Inferior parietal cortex (tissue), 1 donor: ENCODE measurements around the gene DGCR6.
"Not testable (repeated sequence)": the region's sequence is repeated elsewhere in the genome, so short reads cannot be mapped to it uniquely, and the experiment has no call there.

Experiments
- DNase-seq: peaks from one replicate; pipeline ENCODE4 v3.0.0-alpha.2; 2016; ENCODE audit errors: extremely low spot score

The DGCR6 gene

DNA sequence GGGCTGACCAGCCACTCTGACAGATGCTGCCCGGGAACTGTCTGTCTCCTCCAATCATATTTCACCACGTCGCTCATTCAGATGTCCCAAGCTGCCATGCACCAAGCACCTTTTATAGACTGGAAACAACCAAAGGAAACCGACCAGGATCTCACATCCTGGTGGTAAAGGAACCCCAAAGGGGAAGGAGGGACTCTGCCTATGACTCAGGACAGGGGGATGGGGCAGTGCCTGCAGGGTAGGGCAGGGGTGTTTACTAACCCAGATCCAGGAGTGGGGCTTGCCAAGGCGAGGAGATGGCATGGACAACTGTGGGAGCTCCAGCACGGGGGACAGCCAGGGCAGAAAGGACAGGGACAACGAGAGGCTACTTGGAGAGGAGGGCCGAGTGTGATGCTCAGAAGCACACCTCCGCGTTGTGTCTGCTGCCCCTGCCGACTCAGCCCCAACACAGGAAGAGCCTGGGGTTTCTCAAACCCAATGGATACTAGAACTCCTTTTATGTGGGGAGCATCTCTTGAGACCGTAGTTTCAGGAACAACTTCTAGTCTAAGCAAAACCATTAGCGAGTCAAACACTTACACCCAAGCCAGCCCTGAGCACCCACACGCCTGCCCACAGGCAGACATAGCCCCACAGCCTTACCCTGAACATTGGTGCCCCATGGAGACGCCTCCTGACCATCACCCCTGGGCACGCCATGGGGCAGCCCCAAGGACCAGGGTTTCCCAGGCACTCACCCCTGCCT is 26.0 kb downstream of the DGCR6 start:
- no peak for DNase-seq

- no peak for DNase-seq
Measured at GRCh38 chr22:18933914-18934313, 27.8 kb downstream of the DGCR6 start.

- not testable (repeated sequence) for DNase-seq
Measured at GRCh38 chr22:18934688-18935087, 28.6 kb downstream of the DGCR6 start.

- no peak for DNase-seq
Measured at GRCh38 chr22:18935889-18936529, 29.9 kb downstream of the DGCR6 start, which contains the start of gene PRODH. TSS of gene PRODH (minus strand) at chr22:18936293. CDS start at chr22:18936287, 6 bp downstream.

- not testable (repeated sequence) for DNase-seq
Measured at GRCh38 chr22:18938691-18939090, 32.6 kb downstream of the DGCR6 start.

DNA sequence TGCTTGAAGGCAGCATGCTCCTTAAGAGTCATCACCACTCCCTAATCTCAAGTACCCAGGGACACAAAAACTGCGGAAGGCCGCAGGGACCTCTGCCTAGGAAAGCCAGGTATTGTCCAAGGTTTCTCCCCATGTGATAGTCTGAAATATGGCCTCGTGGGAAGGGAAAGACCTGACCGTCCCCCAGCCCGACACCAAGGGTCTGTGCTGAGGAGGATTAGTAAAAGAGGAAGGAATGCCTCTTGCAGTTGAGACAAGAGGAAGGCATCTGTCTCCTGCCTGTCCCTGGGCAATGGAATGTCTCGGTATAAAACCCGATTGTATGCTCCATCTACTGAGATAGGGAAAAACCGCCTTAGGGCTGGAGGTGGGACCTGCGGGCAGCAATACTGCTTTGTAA is 41.0 kb downstream of the DGCR6 start:
- not testable (repeated sequence) for DNase-seq

GRCh38 chr22:18947905-18948304 is 41.8 kb downstream of the DGCR6 start:
- no peak for DNase-seq

- no peak for DNase-seq
Measured at GRCh38 chr22:18950141-18950540, 44.0 kb downstream of the DGCR6 start.

GRCh38 chr22:18952022-18952421 is 45.9 kb downstream of the DGCR6 start:
- DNase-seq = no peak

GRCh38 chr22:18953128-18953527 is 47.0 kb downstream of the DGCR6 start:
- not testable (repeated sequence) for DNase-seq

GRCh38 chr22:18954303-18954989 is 48.3 kb downstream of the DGCR6 start:
- DNase-seq = peak; percentile 58

- DNase-seq = no peak
Measured at GRCh38 chr22:18954990-18955571, 49.0 kb downstream of the DGCR6 start.

GRCh38 chr22:18955696-18956095 is 49.6 kb downstream of the DGCR6 start:
- DNase-seq = no peak

GRCh38 chr22:18956121-18956895 is 50.2 kb downstream of the DGCR6 start:
- DNase-seq = not testable (repeated sequence)

DNA sequence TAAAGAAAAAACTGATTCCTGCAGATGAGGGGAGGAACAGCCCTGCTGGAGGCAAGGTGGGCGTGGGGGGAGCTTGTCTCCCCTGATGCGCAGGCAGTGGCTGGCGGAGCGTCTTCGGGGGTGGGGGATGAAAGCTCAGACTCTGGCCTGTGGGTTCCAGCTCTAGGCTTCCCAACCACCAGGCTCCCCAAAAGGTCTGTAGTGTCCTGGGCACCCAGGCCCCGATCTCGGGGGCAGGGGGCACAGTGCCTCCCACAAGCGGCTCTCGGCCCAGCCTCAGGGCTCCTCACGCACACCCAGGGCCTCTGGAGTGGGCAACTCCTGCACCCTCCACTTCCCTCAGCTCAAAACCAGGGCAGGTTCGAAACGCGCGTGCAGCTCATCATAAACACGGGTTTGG is 50.8 kb downstream of the DGCR6 start:
- DNase-seq = not testable (repeated sequence)

- not testable (repeated sequence) for DNase-seq
Measured at GRCh38 chr22:18957621-18958320, 51.7 kb downstream of the DGCR6 start.

DNA sequence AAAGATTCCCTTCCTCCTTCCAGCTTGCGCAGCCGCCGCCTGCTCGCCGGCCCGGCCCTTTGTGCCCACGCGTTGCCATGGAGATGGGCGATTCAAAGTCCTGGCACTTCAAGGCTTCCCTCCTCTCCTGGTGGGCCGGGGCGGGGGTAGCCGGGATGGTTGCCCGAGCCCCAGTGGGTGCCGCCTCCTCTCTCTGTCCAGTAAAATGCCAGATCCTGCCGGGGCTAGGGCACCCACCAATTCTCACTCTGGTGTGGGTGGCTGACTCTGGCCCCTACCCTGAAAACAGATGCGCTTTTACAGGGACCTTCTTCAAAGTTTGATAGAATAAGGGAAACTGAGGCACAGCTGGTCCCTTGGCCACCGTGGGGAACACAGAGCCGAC is 52.2 kb downstream of the DGCR6 start:
- DNase-seq = not testable (repeated sequence)

GRCh38 chr22:18958738-18959137 is 52.6 kb downstream of the DGCR6 start:
- not testable (repeated sequence) for DNase-seq

DNA sequence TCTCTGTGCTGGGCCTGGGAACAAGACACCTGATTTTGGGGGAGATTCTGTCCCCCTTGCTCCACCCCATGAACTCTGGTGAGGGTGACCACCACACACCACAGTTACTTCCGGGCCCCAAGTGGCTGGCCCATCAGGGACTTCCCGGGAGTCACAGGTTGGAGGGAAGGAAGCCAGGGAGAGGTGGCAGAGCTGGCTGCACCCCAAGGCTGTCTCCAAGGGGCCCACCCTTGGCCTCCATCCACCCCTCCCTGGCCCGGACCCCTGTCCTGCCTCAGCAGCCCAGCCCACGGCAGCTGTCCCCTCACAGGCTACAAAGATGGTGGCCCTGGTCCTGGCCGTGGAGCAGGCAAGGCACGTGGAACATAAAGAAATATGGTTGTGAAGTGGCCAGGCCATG is 53.1 kb downstream of the DGCR6 start:
- DNase-seq = not testable (repeated sequence)

- DNase-seq = not testable (repeated sequence)
Measured at GRCh38 chr22:18959741-18960140, 53.6 kb downstream of the DGCR6 start.
